GM18519 (cell line): ENCODE data around the gene ELF3.
"Not testable (repeated sequence)": the region's sequence is repeated elsewhere in the genome, so short reads cannot be mapped to it uniquely, and the experiment has no call there.

ENCODE experiments used
- ATAC-seq: cut with Tn5 transposase; IDR thresholded peaks from one replicate; pipeline ENCODE4 v1.9.1; 2021; ENCODE audit warnings: mild to moderate bottlenecking, moderate library complexity; ENCODE audit not compliant: unreplicated experiment, low FRiP score

ELF3 gene

GRCh38 chr1:202034149-202034682 is 23.8 kb downstream of the ELF3 start:
- no peak for ATAC-seq

- ATAC-seq = no peak
These were observed 24.5 kb downstream of the ELF3 start for GRCh38 chr1:202034683-202035462.

DNA sequence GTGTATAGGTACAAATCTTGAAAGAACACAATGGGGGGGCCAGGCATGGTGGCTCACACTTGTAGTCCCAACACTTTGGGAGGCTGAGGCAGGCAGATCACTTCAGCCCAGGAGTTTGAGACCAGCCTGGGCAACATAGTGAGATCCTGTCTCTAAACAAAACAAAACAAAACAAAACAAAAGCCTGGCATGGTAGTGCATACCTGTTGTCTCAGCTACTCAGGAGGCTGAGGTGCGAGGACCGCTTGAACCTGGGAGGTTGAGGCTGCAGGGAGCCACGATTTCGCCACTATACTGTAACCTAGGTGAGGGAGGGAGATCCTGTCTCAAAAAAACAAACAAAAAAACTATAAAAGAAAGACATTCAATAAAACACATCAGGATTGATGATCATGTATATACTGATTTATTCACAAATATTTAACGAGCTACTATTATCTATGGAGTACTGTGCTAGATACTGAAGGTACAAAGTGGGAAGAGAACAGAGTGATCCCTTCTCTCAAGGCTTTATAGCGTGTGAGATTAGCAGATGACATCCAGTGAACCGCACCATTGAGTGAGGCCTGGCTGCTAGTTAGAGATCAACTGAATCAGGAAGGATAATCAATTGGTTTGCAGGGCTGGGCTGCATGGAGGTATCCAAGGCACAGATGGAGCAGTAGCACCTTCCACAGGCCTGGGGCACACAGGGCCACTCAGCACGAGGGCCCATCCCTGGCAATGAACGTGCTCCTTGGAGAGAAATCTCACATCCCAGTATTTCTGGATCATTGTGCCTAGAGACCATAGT is 26.4 kb downstream of the ELF3 start:
- no peak for ATAC-seq

GRCh38 chr1:202037706-202038296 is 27.4 kb downstream of the ELF3 start:
- no peak for ATAC-seq

GRCh38 chr1:202038688-202039346 is 28.4 kb downstream of the ELF3 start:
- ATAC-seq = no peak

DNA sequence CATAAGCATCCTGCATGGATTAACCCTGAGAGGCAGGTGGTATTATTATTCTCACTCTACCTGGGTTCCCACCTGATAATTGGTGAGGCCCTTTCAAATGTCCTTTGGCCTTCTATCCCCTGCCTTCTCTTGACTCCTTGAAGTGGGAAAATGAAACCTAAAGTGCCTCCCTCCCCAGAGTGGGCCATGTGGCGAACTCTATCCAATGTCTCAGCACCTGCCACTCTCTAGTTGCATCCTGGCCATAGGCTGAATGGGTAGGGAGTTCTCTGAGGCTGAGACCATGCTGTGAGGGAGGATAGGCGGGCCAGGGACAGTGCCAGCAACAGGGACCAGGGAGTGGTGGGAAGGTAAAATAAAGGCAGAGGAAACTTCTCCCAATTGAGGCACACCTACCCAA is 35.3 kb downstream of the ELF3 start:
- ATAC-seq = no peak

- no peak for ATAC-seq
These were observed 35.8 kb downstream of the ELF3 start for GRCh38 chr1:202046227-202046626.

DNA sequence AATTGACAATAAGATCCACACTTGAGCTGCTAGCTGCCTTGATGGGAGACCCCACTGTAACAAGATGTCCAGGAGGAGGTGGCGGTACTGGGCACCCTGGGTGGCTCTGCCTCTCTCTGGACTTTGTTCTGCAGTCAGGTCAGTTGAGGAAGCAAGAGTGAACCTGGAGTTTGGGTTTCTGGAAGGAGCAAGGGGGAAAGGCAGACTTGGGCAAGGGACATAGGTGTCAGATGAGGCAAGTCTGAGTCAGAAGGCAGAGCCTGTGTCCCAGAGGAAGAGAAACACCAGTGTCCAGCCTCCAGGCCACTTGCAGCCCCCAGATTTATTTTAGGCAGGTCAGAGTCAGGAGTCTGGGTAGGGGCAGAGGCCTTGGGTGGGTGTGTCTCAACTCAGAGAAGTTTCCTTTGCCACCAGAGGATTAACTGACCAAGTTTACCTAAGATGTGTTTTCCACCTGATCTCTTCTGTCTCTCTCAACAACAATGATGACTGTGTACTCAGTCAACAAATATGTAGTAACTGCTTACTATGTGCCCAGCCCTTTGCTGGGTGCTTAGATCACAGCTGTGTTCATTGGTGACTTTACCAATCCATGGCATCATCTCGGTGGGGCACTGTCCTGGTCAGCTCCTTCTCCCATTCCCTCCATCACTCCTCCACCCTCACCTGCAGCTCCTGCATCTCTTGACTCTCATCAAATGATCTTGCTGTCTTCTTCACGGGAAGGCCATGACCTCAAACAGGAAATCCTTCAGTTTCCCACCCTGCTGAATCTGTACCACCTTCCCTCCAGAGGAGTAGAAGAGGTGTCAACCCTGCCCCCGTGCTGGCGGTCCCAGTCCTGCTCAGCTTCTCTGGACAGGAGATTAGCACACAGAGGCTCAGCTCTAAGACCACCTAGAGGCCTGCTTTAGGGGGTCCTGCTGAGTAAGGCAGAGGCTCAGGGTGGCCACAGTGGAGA is 36.6 kb downstream of the ELF3 start:
- ATAC-seq = no peak

GRCh38 chr1:202047977-202048376 is 37.6 kb downstream of the ELF3 start:
- ATAC-seq = no peak

DNA sequence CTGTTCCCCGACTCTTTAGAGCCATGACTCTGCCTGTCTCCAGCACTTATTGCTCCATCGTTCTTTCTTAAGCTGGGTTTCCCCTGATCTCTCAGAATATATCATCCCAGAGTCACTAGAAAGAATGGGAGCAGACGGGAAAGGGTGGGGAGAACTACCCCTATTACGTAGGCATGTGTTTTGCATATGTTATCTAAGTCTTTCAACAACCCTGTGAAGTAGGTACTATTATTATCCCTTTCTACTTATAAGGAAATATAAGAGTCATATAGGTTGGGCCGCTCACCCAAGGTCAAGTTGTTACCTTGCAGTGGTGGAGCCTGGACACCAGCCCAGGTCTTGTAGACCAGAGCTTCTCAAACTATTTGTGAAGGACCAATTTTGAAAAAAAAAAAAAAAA is 38.7 kb downstream of the ELF3 start:
- no peak for ATAC-seq

DNA sequence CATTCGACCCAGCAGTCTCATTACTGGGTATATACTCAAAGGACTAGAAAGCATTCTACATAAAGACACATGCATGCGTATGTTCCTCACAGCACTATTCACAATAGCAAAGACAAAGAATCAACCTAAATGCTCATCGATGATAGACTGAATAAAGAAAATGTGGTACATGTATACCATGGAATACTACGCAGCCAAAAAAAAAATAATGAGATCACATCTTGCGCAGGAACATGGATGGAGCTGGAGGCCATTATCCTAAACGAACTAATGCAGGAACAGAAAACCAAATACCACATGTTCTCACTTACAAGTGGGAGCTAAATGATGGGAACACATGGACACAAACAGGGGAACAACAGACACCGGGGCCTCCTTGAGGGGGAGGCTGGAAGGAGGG is 43.7 kb downstream of the ELF3 start:
- ATAC-seq = no peak

DNA sequence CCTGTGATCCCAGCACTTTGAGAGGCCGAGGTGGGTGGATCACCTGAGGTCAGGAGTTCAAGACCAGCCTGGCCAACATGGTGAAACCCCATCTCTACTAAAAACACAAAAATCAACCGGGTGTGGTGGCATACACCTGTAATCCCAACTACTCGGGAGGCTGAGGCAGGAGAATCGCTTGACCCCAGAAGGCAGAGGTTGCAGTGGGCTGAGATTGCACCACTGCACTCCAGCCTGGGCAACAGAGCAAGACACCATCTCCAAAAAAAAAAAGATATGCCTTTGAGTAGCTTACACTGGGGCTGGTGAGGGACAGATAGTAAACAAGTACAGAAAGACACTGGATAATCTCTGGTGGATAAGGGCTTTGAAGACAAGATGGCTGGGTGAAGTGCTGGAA is 44.3 kb downstream of the ELF3 start:
- ATAC-seq = not testable (repeated sequence)

- no peak for ATAC-seq
These were observed 46.4 kb downstream of the ELF3 start for GRCh38 chr1:202056644-202057334.

DNA sequence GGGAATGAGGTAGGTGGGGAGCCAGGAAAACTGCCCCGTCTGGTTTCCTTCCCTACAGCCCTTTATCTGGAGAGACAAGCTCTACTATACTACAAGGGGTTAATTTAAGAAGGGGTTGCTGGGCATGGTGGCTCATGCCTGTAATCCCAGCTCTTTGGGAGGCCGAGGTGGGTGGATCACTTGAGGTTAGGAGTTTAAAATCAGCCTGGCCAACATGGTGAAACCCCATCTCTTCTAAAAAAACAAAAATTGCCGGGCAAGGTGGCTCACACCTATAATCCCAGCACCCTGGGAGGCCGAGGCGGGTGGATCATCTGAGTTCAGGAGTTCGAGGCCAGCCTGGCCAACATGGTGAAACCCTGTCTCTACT is 46.9 kb downstream of the ELF3 start:
- not testable (repeated sequence) for ATAC-seq

- ATAC-seq = no peak
These were observed 47.9 kb downstream of the ELF3 start for GRCh38 chr1:202058001-202058908.

DNA sequence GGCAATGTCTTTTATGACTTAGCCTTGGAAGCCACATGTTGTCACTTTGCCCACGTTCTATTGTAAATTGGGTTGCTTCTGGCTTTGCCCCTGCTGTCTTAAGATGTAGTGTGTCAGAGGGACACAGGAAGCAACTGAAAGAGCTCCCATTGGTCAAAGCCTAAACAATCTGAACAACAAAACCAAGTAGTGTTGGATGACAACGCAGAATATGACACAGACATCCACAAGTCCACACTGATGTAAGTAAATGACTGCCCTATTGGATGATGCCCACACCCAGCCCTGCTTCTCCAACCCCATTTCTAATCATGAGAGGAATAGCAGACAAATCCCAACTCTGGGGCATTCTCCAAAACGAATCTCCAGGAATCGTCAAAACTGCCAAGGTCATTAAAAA is 50.7 kb downstream of the ELF3 start:
- ATAC-seq = no peak

GRCh38 chr1:202061787-202062186 is 51.4 kb downstream of the ELF3 start:
- ATAC-seq = not testable (repeated sequence)

DNA sequence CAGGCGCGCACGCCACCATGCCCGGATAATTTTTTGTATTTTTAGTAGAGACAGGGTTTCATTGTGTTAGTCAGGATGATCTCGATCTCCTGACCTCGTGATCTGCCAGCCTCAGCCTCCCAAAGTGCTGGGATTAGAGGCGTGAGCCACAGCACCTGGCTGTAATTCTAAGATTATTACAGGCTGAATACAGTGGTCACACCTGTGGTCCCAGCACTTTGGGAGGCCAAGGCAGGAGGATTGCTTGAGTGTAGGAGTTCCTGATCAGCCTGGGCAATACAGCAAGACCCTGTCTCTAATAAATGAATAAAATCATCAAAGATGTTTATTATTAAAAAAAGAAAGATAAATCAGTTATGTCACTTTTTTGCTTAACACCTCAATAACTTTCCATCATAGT is 52.2 kb downstream of the ELF3 start:
- not testable (repeated sequence) for ATAC-seq
